ENCODE results near the gene RASD2. TPM values are rescaled to one million over a fixed set of nuclear protein-coding genes. Genes with fewer than 3 reads are reported as not detected.
A peak's percentile ranks its signal among the peaks of the same experiment; 100 is the strongest.

The RASD2 gene
- total and polyA plus RNA-seq, 9 donors = 2.9 to 22.5 (median 12.0) TPM

GRCh38 chr22:35591714-35592417 is 51.2 kb downstream of the RASD2 start:
- H3K36me3 ChIP-seq (ENCODE audit: control insufficient read depth, insufficient read depth, low read length) = no peaks in the 10 kb centered on the region
- peaks cover 2% of the 10 kb centered on the region for H3K27me3 ChIP-seq (ENCODE audit: control insufficient read depth, insufficient read depth, low read length)
- peaks cover under 1% of the 10 kb centered on the region for H3K9me3 ChIP-seq (replicated peaks; ENCODE audit: control insufficient read depth, low read depth, low read length)
- H3K4me1 ChIP-seq (ENCODE audit: control insufficient read depth, insufficient read depth, low read length) = peaks cover 73% of the 10 kb centered on the region
- H3K27ac ChIP-seq (ENCODE audit: low read length) = peak overlapping the region; percentile 74
- WGBS (ENCODE audit: insufficient coverage) = 79% methylated on average over 5 of the region's 14 CpGs
- no peak for DNase-seq
- H3K4me3 ChIP-seq (ENCODE audit: low read length) = no peak overlapping the region

GRCh38 chr22:35592418-35592967 is 51.9 kb downstream of the RASD2 start:
- Histone ChIP-seq H3K9me3 (replicated peaks; ENCODE audit: control insufficient read depth, low read depth, low read length) (no peaks in the 10 kb centered on the region), H3K4me3 (ENCODE audit: low read length) (no peak overlapping the region), H3K27me3 (ENCODE audit: control insufficient read depth, insufficient read depth, low read length) (peaks cover 2% of the 10 kb centered on the region), H3K27ac (ENCODE audit: low read length) (peak overlapping the region; percentile 74), H3K36me3 (ENCODE audit: control insufficient read depth, insufficient read depth, low read length) (no peaks in the 10 kb centered on the region), H3K4me1 (ENCODE audit: control insufficient read depth, insufficient read depth, low read length) (peaks cover 67% of the 10 kb centered on the region)
- 45% methylated on average over 4 of the region's 4 CpGs for WGBS (ENCODE audit: insufficient coverage)
- DNase-seq = no peak

GRCh38 chr22:35593071-35593890 is 52.6 kb downstream of the RASD2 start:
- peaks cover 62% of the 10 kb centered on the region for H3K4me1 ChIP-seq (ENCODE audit: control insufficient read depth, insufficient read depth, low read length)
- no peak overlapping the region for H3K27ac ChIP-seq (ENCODE audit: low read length)
- H3K9me3 ChIP-seq (replicated peaks; ENCODE audit: control insufficient read depth, low read depth, low read length) = no peaks in the 10 kb centered on the region
- H3K27me3 ChIP-seq (ENCODE audit: control insufficient read depth, insufficient read depth, low read length) = peaks cover 1% of the 10 kb centered on the region
- H3K36me3 ChIP-seq (ENCODE audit: control insufficient read depth, insufficient read depth, low read length) = no peaks in the 10 kb centered on the region
- no peak overlapping the region for H3K4me3 ChIP-seq (ENCODE audit: low read length)
- 17% methylated on average over 2 of the region's 3 CpGs for WGBS (ENCODE audit: insufficient coverage)
- DNase-seq = no peak

- WGBS (ENCODE audit: insufficient coverage) = 43% methylated on average over 4 of the region's 14 CpGs
Measured at GRCh38 chr22:35593891-35594470, 53.4 kb downstream of the RASD2 start.

GRCh38 chr22:35594686-35595085 is 54.1 kb downstream of the RASD2 start:
- Histone ChIP-seq H3K4me1 (ENCODE audit: control insufficient read depth, insufficient read depth, low read length) (peaks cover 52% of the 10 kb centered on the region), H3K27me3 (ENCODE audit: control insufficient read depth, insufficient read depth, low read length) (no peaks in the 10 kb centered on the region), H3K36me3 (ENCODE audit: control insufficient read depth, insufficient read depth, low read length) (no peaks in the 10 kb centered on the region), H3K9me3 (replicated peaks; ENCODE audit: control insufficient read depth, low read depth, low read length) (no peaks in the 10 kb centered on the region), H3K27ac (ENCODE audit: low read length) (no peak overlapping the region), H3K4me3 (ENCODE audit: low read length) (no peak overlapping the region)
- WGBS (ENCODE audit: insufficient coverage) = 93% methylated on average over 5 of the region's 5 CpGs
- no peak for DNase-seq

More at GRCh38 chr22:35593891-35594470, 53.4 kb downstream of the RASD2 start:
- H3K27ac ChIP-seq (ENCODE audit: low read length) = no peak overlapping the region
- no peak overlapping the region for H3K4me3 ChIP-seq (ENCODE audit: low read length)
- DNase-seq = no peak
- H3K4me1 ChIP-seq (ENCODE audit: control insufficient read depth, insufficient read depth, low read length) = peaks cover 55% of the 10 kb centered on the region
- H3K9me3 ChIP-seq (replicated peaks; ENCODE audit: control insufficient read depth, low read depth, low read length) = no peaks in the 10 kb centered on the region
- no peaks in the 10 kb centered on the region for H3K27me3 ChIP-seq (ENCODE audit: control insufficient read depth, insufficient read depth, low read length)
- no peaks in the 10 kb centered on the region for H3K36me3 ChIP-seq (ENCODE audit: control insufficient read depth, insufficient read depth, low read length)

- H3K27me3 ChIP-seq (ENCODE audit: control insufficient read depth, insufficient read depth, low read length) = no peaks in the 10 kb centered on the region
- H3K9me3 ChIP-seq (replicated peaks; ENCODE audit: control insufficient read depth, low read depth, low read length) = no peaks in the 10 kb centered on the region
- 63% methylated on average over 3 of the region's 7 CpGs for WGBS (ENCODE audit: insufficient coverage)
- H3K36me3 ChIP-seq (ENCODE audit: control insufficient read depth, insufficient read depth, low read length) = no peaks in the 10 kb centered on the region
- DNase-seq = no peak
- H3K4me1 ChIP-seq (ENCODE audit: control insufficient read depth, insufficient read depth, low read length) = peaks cover 32% of the 10 kb centered on the region
- H3K27ac ChIP-seq (ENCODE audit: low read length) = no peak overlapping the region
- no peak overlapping the region for H3K4me3 ChIP-seq (ENCODE audit: low read length)
Measured at GRCh38 chr22:35596821-35597220, 56.2 kb downstream of the RASD2 start.

- H3K27ac ChIP-seq (ENCODE audit: low read length) = no peak overlapping the region
- H3K9me3 ChIP-seq (replicated peaks; ENCODE audit: control insufficient read depth, low read depth, low read length) = no peaks in the 10 kb centered on the region
- no peaks in the 10 kb centered on the region for H3K27me3 ChIP-seq (ENCODE audit: control insufficient read depth, insufficient read depth, low read length)
- H3K4me1 ChIP-seq (ENCODE audit: control insufficient read depth, insufficient read depth, low read length) = peaks cover 25% of the 10 kb centered on the region
- 69% methylated on average over 12 of the region's 16 CpGs for WGBS (ENCODE audit: insufficient coverage)
- H3K4me3 ChIP-seq (ENCODE audit: low read length) = no peak overlapping the region
- DNase-seq = no peak
- H3K36me3 ChIP-seq (ENCODE audit: control insufficient read depth, insufficient read depth, low read length) = no peaks in the 10 kb centered on the region
Measured at GRCh38 chr22:35597692-35598395, 57.2 kb downstream of the RASD2 start.

- WGBS (ENCODE audit: insufficient coverage) = 82% methylated on average over 4 of the region's 4 CpGs
- Histone ChIP-seq H3K36me3 (ENCODE audit: control insufficient read depth, insufficient read depth, low read length) (no peaks in the 10 kb centered on the region), H3K27ac (ENCODE audit: low read length) (no peak overlapping the region), H3K4me3 (ENCODE audit: low read length) (no peak overlapping the region), H3K9me3 (replicated peaks; ENCODE audit: control insufficient read depth, low read depth, low read length) (no peaks in the 10 kb centered on the region), H3K4me1 (ENCODE audit: control insufficient read depth, insufficient read depth, low read length) (peaks cover 23% of the 10 kb centered on the region), H3K27me3 (ENCODE audit: control insufficient read depth, insufficient read depth, low read length) (no peaks in the 10 kb centered on the region)
- no peak for DNase-seq
Measured at GRCh38 chr22:35598396-35598710, 57.7 kb downstream of the RASD2 start.

- no peak for DNase-seq
- WGBS (ENCODE audit: insufficient coverage) = 69% methylated on average over 3 of the region's 4 CpGs
- H3K27ac ChIP-seq (ENCODE audit: low read length) = no peak overlapping the region
- H3K4me1 ChIP-seq (ENCODE audit: control insufficient read depth, insufficient read depth, low read length) = peaks cover 16% of the 10 kb centered on the region
- H3K27me3 ChIP-seq (ENCODE audit: control insufficient read depth, insufficient read depth, low read length) = no peaks in the 10 kb centered on the region
- no peaks in the 10 kb centered on the region for H3K9me3 ChIP-seq (replicated peaks; ENCODE audit: control insufficient read depth, low read depth, low read length)
- no peaks in the 10 kb centered on the region for H3K36me3 ChIP-seq (ENCODE audit: control insufficient read depth, insufficient read depth, low read length)
- H3K4me3 ChIP-seq (ENCODE audit: low read length) = no peak overlapping the region
Measured at GRCh38 chr22:35599364-35599763, 58.7 kb downstream of the RASD2 start.

Data from muscle of leg (tissue), 11 donors.